Measurements from ENCODE around the gene PHACTR3. TPM values are rescaled to one million over a fixed set of nuclear protein-coding genes. Genes with fewer than 3 reads are reported as not detected.

PHACTR3 gene
- total and polyA plus RNA-seq, 2 experiments from 2014 or later, result 0.45 to 0.61 TPM

- TF ChIP-seq ZNF462 (CRISPR knock-in tag; IDR thresholded peaks at IDR 0.05) (no peak), REST (IDR thresholded peaks at IDR 0.05; ENCODE audit: unreplicated experiment) (no peak)
Measured at GRCh38 chr20:59696476-59696875, 92.1 kb downstream of the PHACTR3 start (continued).

GRCh38 chr20:59697068-59697467 lies 92.7 kb downstream of the PHACTR3 start:
- Histone ChIP-seq H3K4me2 (no peak overlapping the region), H3K9me2 (ENCODE audit: insufficient read depth) (no peaks in the 10 kb centered on the region), H3K36me3 (ENCODE audit: insufficient read depth) (no peaks in the 10 kb centered on the region), H3K4me1 (ENCODE audit: insufficient read depth) (no peaks in the 10 kb centered on the region), H2AFZ (peak overlapping the region; percentile 18; the same call in 1 of the 2 replicates), H3K27me3 (ENCODE audit: insufficient read depth) (0 out of 2 replicates have a peak, but pooled peaks cover 5% of the 10 kb centered on the region), H3F3A (replicated peaks; ENCODE audit: low read depth) (no peaks in the 10 kb centered on the region), H3K4me3 (no peak overlapping the region), H3K79me2 (replicated peaks; ENCODE audit: insufficient read depth) (no peaks in the 10 kb centered on the region), H3K27ac (ENCODE audit: low read depth) (no peak overlapping the region), H4K20me1 (replicated peaks; ENCODE audit: insufficient read depth) (no peaks in the 10 kb centered on the region)
- Mint-ChIP-seq H3K4me3 (no peak overlapping the region), H3K27me3 (ENCODE audit: insufficient read depth, low read depth, poor library complexity) (peaks cover 2% of the 10 kb centered on the region), H3K4me1 (no peaks in the 10 kb centered on the region), H3K27ac (no peak overlapping the region), H3K9me3 (no peaks in the 10 kb centered on the region), H3K36me3 (ENCODE audit: low read depth) (no peaks in the 10 kb centered on the region)
- ATAC-seq, result no peak
- no peak for DNase-seq (ENCODE audit: low spot score)
- TF ChIP-seq ZNF462 (CRISPR knock-in tag; IDR thresholded peaks at IDR 0.05) (no peak), ZNF331 (CRISPR knock-in tag; IDR thresholded peaks at IDR 0.05; ENCODE audit: low read depth) (no peak), NANOG (IDR thresholded peaks at IDR 0.05; ENCODE audit: borderline replicate concordance) (no peak), POLR2AphosphoS5 (IDR thresholded peaks at IDR 0.05; ENCODE audit: low read depth) (no peak), ZNF114 (CRISPR knock-in tag; IDR thresholded peaks at IDR 0.05) (no peak)
